H9 (cell line): ENCODE data around the gene PLCB1. TPM values are rescaled to one million over a fixed set of nuclear protein-coding genes. Genes with fewer than 3 reads are reported as not detected.

Experiments
- DNase-seq: peaks from one replicate; pipeline ENCODE4 v3.0.0-alpha.2; 2017
- H2AFZ ChIP-seq: one replicate; pipeline ENCODE4 v1.6.1; 2013; ENCODE audit warnings: mild to moderate bottlenecking, low read length, control low read depth, moderate library complexity
- H2AK5ac ChIP-seq: 2 replicates; pipeline ENCODE4 v1.6.1; 2013; ENCODE audit warnings: low read length, control low read depth, mixed read lengths; ENCODE audit not compliant: insufficient read length
- H2BK120ac ChIP-seq: one replicate; pipeline ENCODE4 v1.6.1; 2013; ENCODE audit warnings: low read depth, mild to moderate bottlenecking, low read length, control low read depth, inconsistent platforms; ENCODE audit not compliant: poor library complexity, severe bottlenecking
- H2BK12ac ChIP-seq: 2 replicates; pipeline ENCODE4 v1.6.1; 2013; ENCODE audit warnings: low read length, control low read depth, mixed read lengths, low read depth; ENCODE audit not compliant: insufficient read length
- H2BK15ac ChIP-seq: 2 replicates; pipeline ENCODE4 v1.6.1; 2013; ENCODE audit warnings: low read depth, low read length, control low read depth
- H2BK20ac ChIP-seq: one replicate; pipeline ENCODE4 v1.6.1; 2013; ENCODE audit warnings: low read depth, mild to moderate bottlenecking, low read length, control low read depth, inconsistent platforms; ENCODE audit not compliant: poor library complexity, severe bottlenecking
- H2BK5ac ChIP-seq: 2 replicates; pipeline ENCODE4 v1.6.1; 2013; ENCODE audit warnings: low read length, control low read depth, mixed read lengths; ENCODE audit not compliant: insufficient read length
- H3K14ac ChIP-seq: 2 replicates; pipeline ENCODE4 v1.6.1; 2013; ENCODE audit warnings: low read length, control low read depth; ENCODE audit not compliant: insufficient read depth
- H3K18ac ChIP-seq: 2 replicates; pipeline ENCODE4 v1.6.1; 2013; ENCODE audit warnings: low read depth, mild to moderate bottlenecking, mixed read lengths, low read length, control low read depth; ENCODE audit not compliant: insufficient read length
- H3K23ac ChIP-seq: 2 replicates; pipeline ENCODE4 v1.6.1; 2013; ENCODE audit warnings: low read length, control low read depth, mixed read lengths, low read depth; ENCODE audit not compliant: insufficient read length
- H3K23me2 ChIP-seq: 2 replicates; pipeline ENCODE4 v1.6.1; 2013; ENCODE audit warnings: low read depth, mild to moderate bottlenecking, mixed read lengths, low read length, control low read depth; ENCODE audit not compliant: insufficient read length, poor library complexity, severe bottlenecking
- H3K27ac ChIP-seq: 2 replicates; pipeline ENCODE4 v1.5.1; 2013; ENCODE audit warnings: low read length, control low read depth, mixed read lengths, low read depth; ENCODE audit not compliant: insufficient read length
- H3K27me3 ChIP-seq: 2 replicates; pipeline ENCODE4 v1.6.1; 2013; ENCODE audit warnings: low read length, control low read depth, inconsistent platforms; ENCODE audit not compliant: insufficient read depth
- H3K4ac ChIP-seq: 2 replicates; pipeline ENCODE4 v1.6.1; 2013; ENCODE audit warnings: low read depth, mild to moderate bottlenecking, control low read depth, inconsistent platforms, low read length, moderate library complexity
- H3K4me1 ChIP-seq: 2 replicates; pipeline ENCODE4 v1.6.1; 2013; ENCODE audit warnings: low read length, control low read depth, inconsistent platforms; ENCODE audit not compliant: insufficient read depth
- H3K4me2 ChIP-seq: 2 replicates; pipeline ENCODE4 v1.6.1; 2013; ENCODE audit warnings: low read length, control low read depth, mixed read lengths; ENCODE audit not compliant: insufficient read length, insufficient read depth
- H3K56ac ChIP-seq: 2 replicates; pipeline ENCODE4 v1.6.1; 2013; ENCODE audit warnings: low read depth, mild to moderate bottlenecking, mixed read lengths, low read length, control low read depth; ENCODE audit not compliant: insufficient read length
- H3K79me1 ChIP-seq: 2 replicates; pipeline ENCODE4 v1.6.1; 2013; ENCODE audit warnings: low read depth, mild to moderate bottlenecking, moderate library complexity, low read length, control low read depth, inconsistent platforms; ENCODE audit not compliant: insufficient read depth, poor library complexity, severe bottlenecking
- H3K79me2 ChIP-seq: 2 replicates; pipeline ENCODE4 v1.6.1; 2013; ENCODE audit warnings: low read length, control low read depth, inconsistent platforms; ENCODE audit not compliant: insufficient read depth
- H3K9ac ChIP-seq: 2 replicates; pipeline ENCODE4 v1.6.1; 2013; ENCODE audit warnings: low read length, control low read depth, mixed read lengths; ENCODE audit not compliant: insufficient read length; ENCODE audit errors: extremely low read depth
- H3K9me3 ChIP-seq: one replicate; pipeline ENCODE4 v1.6.1; 2013; ENCODE audit warnings: low read depth, low read length, inconsistent platforms; ENCODE audit not compliant: control insufficient read depth
- H3T11ph ChIP-seq: one replicate; pipeline ENCODE4 v1.6.1; 2013; ENCODE audit warnings: mild to moderate bottlenecking, low read length, control low read depth, inconsistent platforms
- H4K20me1 ChIP-seq: one replicate; pipeline ENCODE4 v1.6.1; 2013; ENCODE audit not compliant: control insufficient read depth, insufficient read length, insufficient read depth
- H4K5ac ChIP-seq: 2 replicates; pipeline ENCODE4 v1.6.1; 2013; ENCODE audit warnings: low read depth, mild to moderate bottlenecking, mixed read lengths, low read length, control low read depth; ENCODE audit not compliant: insufficient read length
- H4K8ac ChIP-seq: replicated peaks from 2 replicates; pipeline ENCODE4 v1.6.1; 2013; ENCODE audit warnings: low read length, control low read depth, mixed read lengths, low read depth; ENCODE audit not compliant: insufficient read length
- H4K91ac ChIP-seq: 2 replicates; pipeline ENCODE4 v1.6.1; 2013; ENCODE audit warnings: low read depth, mild to moderate bottlenecking, moderate library complexity, mixed read lengths, low read length, control low read depth; ENCODE audit not compliant: insufficient read length
- H3K27ac Mint-ChIP-seq, 3 experiments: 2 replicates in 2 of 3; 3 replicates in 1 of 3; pipeline ENCODE4 v1.8.0; 2020 to 2021; ENCODE audit warnings: mixed read lengths in 3 of 3, mild to moderate bottlenecking in 1 of 3, moderate library complexity in 1 of 3
- H3K27me3 Mint-ChIP-seq: 2 replicates; pipeline ENCODE4 v1.8.0; 2021; ENCODE audit warnings: low read depth, mild to moderate bottlenecking, moderate library complexity, mixed read lengths
- H3K36me3 Mint-ChIP-seq, 3 experiments: 2 replicates in 2 of 3; 3 replicates in 1 of 3; pipeline ENCODE4 v1.8.0; 2020 to 2021; ENCODE audit warnings: low read depth in 3 of 3, mixed read lengths in 3 of 3; ENCODE audit not compliant: insufficient read depth in 1 of 3
- H3K4me1 Mint-ChIP-seq, 2 experiments: 2 replicates each; pipeline ENCODE4 v1.8.0; 2020; ENCODE audit warnings: mixed read lengths in 2 of 2
- H3K4me3 Mint-ChIP-seq, 2 experiments: 2 replicates in 1 of 2; 3 replicates in 1 of 2; pipeline ENCODE4 v1.8.0; 2020 to 2021; ENCODE audit warnings: mild to moderate bottlenecking in 2 of 2, mixed read lengths in 2 of 2, moderate library complexity in 1 of 2
- H3K9me3 Mint-ChIP-seq, 2 experiments: 2 replicates in 1 of 2; 3 replicates in 1 of 2; pipeline ENCODE4 v1.8.0; 2020; ENCODE audit warnings: mild to moderate bottlenecking in 2 of 2, mixed read lengths in 2 of 2, moderate library complexity in 1 of 2
- WGBS: extraction: QIAGEN DNeasy Blood & Tissue Kit; methylation state at CpG from one replicate; pipeline ENCODE4 v1.1.7; 2013; ENCODE audit warnings: missing lambda C conversion rate, low lambda C conversion rate, mixed read lengths; ENCODE audit not compliant: insufficient read length; ENCODE audit errors: extremely low coverage; 5-methylcytosine and 5-hydroxymethylcytosine counted together
- total RNA-seq: library from RNA; stranded (reverse); gene quantifications from 2 replicates; pipeline ENCODE4 v1.2.1, GENCODE V29; 2021
- TF ChIP-seq, protein P1 (sequence below): fragments of 200-600 bp; sonication (generic); conservative IDR thresholded peaks from 3 replicates; pipeline ENCODE4 v1.8.0; 2021; ENCODE audit warnings: antibody characterized with exemption, mild to moderate bottlenecking

The PLCB1 gene
- total RNA-seq, 1 experiment from 2014 or later, result 11.5 TPM

DNA sequence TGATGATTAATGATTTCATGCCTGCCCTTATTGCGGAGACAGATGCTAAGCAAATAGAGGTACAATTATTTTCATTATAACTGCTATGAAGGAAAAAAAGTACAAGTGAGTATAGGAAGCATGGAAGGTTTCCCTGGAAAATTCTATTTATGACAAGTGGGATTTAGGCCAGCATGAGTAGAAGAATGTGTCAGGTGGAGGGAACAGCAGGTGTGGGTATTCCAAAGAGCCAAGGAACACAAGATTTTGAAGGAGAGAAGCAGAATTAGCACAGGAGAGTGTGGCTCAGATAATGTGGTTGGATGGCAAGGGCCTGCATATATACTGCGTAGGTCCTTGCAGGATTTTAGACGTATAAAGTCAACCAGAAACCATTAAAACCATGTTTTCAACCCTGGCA, 11.4 kb downstream of the PLCB1 start:
- Histone ChIP-seq H3K4ac (no peak overlapping the region), H2BK20ac (no peak overlapping the region), H4K91ac (no peak overlapping the region), H3K4me1 (peaks cover 3% of the 10 kb centered on the region; the same call in 1 of the 2 replicates), H3K56ac (no peak overlapping the region), H3K23me2 (no peaks in the 10 kb centered on the region), H3K23ac (no peak overlapping the region), H3K14ac (no peak overlapping the region), H2BK15ac (no peak overlapping the region), H3K27me3 (no peaks in the 10 kb centered on the region), H3K9me3 (no peaks in the 10 kb centered on the region), H4K8ac (no peak overlapping the region), H2AK5ac (no peak overlapping the region), H3K4me2 (no peak overlapping the region), H2BK5ac (no peak overlapping the region), H2BK12ac (no peak overlapping the region), H2BK120ac (no peak overlapping the region), H4K5ac (no peak overlapping the region), H3K79me1 (no peaks in the 10 kb centered on the region), H3K27ac (no peak overlapping the region), H3T11ph (no peak overlapping the region), H3K18ac (no peak overlapping the region), H3K9ac (no peak overlapping the region), H2AFZ (no peak overlapping the region), H3K79me2 (no peaks in the 10 kb centered on the region), H4K20me1 (no peaks in the 10 kb centered on the region)
- no peaks in the 10 kb centered on the region for H3K9me3 Mint-ChIP-seq
- H3K27me3 Mint-ChIP-seq, result no peaks in the 10 kb centered on the region
- no peak overlapping the region for H3K27ac Mint-ChIP-seq
- TF ChIP-seq, protein P1, sequence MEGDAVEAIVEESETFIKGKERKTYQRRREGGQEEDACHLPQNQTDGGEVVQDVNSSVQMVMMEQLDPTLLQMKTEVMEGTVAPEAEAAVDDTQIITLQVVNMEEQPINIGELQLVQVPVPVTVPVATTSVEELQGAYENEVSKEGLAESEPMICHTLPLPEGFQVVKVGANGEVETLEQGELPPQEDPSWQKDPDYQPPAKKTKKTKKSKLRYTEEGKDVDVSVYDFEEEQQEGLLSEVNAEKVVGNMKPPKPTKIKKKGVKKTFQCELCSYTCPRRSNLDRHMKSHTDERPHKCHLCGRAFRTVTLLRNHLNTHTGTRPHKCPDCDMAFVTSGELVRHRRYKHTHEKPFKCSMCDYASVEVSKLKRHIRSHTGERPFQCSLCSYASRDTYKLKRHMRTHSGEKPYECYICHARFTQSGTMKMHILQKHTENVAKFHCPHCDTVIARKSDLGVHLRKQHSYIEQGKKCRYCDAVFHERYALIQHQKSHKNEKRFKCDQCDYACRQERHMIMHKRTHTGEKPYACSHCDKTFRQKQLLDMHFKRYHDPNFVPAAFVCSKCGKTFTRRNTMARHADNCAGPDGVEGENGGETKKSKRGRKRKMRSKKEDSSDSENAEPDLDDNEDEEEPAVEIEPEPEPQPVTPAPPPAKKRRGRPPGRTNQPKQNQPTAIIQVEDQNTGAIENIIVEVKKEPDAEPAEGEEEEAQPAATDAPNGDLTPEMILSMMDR, result no peak
- H3K4me3 Mint-ChIP-seq, result no peak overlapping the region
- no peak for DNase-seq
- no peaks in the 10 kb centered on the region for H3K36me3 Mint-ChIP-seq
- WGBS, result no CpG with 5 or more reads among the region's 3 CpGs
- peaks cover 11 to 15% of the 10 kb centered on the region in 2 experiments for H3K4me1 Mint-ChIP-seq
